Measurements from ENCODE around the gene BSDC1.

Gene BSDC1

GRCh38 chr1:32329931-32330466, 64.2 kb downstream of the BSDC1 start:
- peaks cover 37% of the 10 kb centered on the region for H3K79me2 ChIP-seq (ENCODE audit: insufficient read depth, low read length)
- no peaks in the 10 kb centered on the region for H3K9me3 ChIP-seq (ENCODE audit: insufficient read depth, low read length, severe bottlenecking)
- ATAC-seq (ENCODE audit: insufficient read depth, low read depth) (no peak), DNase-seq (no peak)
- H3K9ac ChIP-seq (ENCODE audit: low read depth, low read length): no peak overlapping the region
- peaks cover 20% of the 10 kb centered on the region for H3K4me1 ChIP-seq (ENCODE audit: insufficient read depth, low read length)
- H3K27me3 ChIP-seq (ENCODE audit: insufficient read depth, low read length, poor library complexity): no peaks in the 10 kb centered on the region
- TF ChIP-seq CTCF (IDR thresholded peaks at IDR 0.05; ENCODE audit: borderline replicate concordance, extremely low read depth, low read length, poor library complexity, severe bottlenecking) (no peak), EZH2 (IDR thresholded peaks at IDR 0.05; ENCODE audit: borderline replicate concordance, low read depth, low read length, severe bottlenecking) (no peak)
- peaks cover 97% of the 10 kb centered on the region for H3K36me3 ChIP-seq (ENCODE audit: insufficient read depth, low read length)
- peaks cover 50% of the 10 kb centered on the region for H4K20me1 ChIP-seq (ENCODE audit: insufficient read depth, low read length)
- H3K27ac ChIP-seq (ENCODE audit: low read length): no peak overlapping the region
- H3K4me2 ChIP-seq (ENCODE audit: insufficient read depth, low read length): no peak overlapping the region
- no peak overlapping the region for H3K4me3 ChIP-seq (ENCODE audit: low read depth in 1 of 2, low read length in 2 of 2)
- H2AFZ ChIP-seq (ENCODE audit: low read depth, low read length): no peak overlapping the region

GRCh38 chr1:32327204-32327603, 67.0 kb downstream of the BSDC1 start:
- H3K9me3 ChIP-seq (ENCODE audit: insufficient read depth, low read length, severe bottlenecking): no peaks in the 10 kb centered on the region
- H3K4me1 ChIP-seq (ENCODE audit: insufficient read depth, low read length): peaks cover 6% of the 10 kb centered on the region
- no peak overlapping the region for H3K4me3 ChIP-seq (ENCODE audit: low read depth in 1 of 2, low read length in 2 of 2)
- ATAC-seq (ENCODE audit: insufficient read depth, low read depth) (no peak), DNase-seq (no peak)
- H3K9ac ChIP-seq (ENCODE audit: low read depth, low read length): no peak overlapping the region
- TF ChIP-seq CTCF (IDR thresholded peaks at IDR 0.05; ENCODE audit: borderline replicate concordance, extremely low read depth, low read length, poor library complexity, severe bottlenecking): no peak
- TF ChIP-seq EZH2 (IDR thresholded peaks at IDR 0.05; ENCODE audit: borderline replicate concordance, low read depth, low read length, severe bottlenecking): no peak
- H3K4me2 ChIP-seq (ENCODE audit: insufficient read depth, low read length): no peak overlapping the region
- no peak overlapping the region for H3K27ac ChIP-seq (ENCODE audit: low read length)
- H2AFZ ChIP-seq (ENCODE audit: low read depth, low read length): no peak overlapping the region
- H3K79me2 ChIP-seq (ENCODE audit: insufficient read depth, low read length): peaks cover 29% of the 10 kb centered on the region
- peaks cover 97% of the 10 kb centered on the region for H3K36me3 ChIP-seq (ENCODE audit: insufficient read depth, low read length)
- peaks cover 24% of the 10 kb centered on the region; the same call in 1 of the 2 replicates for H4K20me1 ChIP-seq (ENCODE audit: insufficient read depth, low read length)
- no peaks in the 10 kb centered on the region for H3K27me3 ChIP-seq (ENCODE audit: insufficient read depth, low read length, poor library complexity)

- H2AFZ ChIP-seq (ENCODE audit: low read depth, low read length): no peak overlapping the region
- no peaks in the 10 kb centered on the region for H3K27me3 ChIP-seq (ENCODE audit: insufficient read depth, low read length, poor library complexity)
- TF ChIP-seq EZH2 (IDR thresholded peaks at IDR 0.05; ENCODE audit: borderline replicate concordance, low read depth, low read length, severe bottlenecking) (no peak), CTCF (IDR thresholded peaks at IDR 0.05; ENCODE audit: borderline replicate concordance, extremely low read depth, low read length, poor library complexity, severe bottlenecking) (no peak)
- H3K79me2 ChIP-seq (ENCODE audit: insufficient read depth, low read length): peaks cover 60% of the 10 kb centered on the region
- H3K36me3 ChIP-seq (ENCODE audit: insufficient read depth, low read length): peaks cover 91% of the 10 kb centered on the region
- H3K9me3 ChIP-seq (ENCODE audit: insufficient read depth, low read length, severe bottlenecking): no peaks in the 10 kb centered on the region
- ATAC-seq (ENCODE audit: insufficient read depth, low read depth) (peak; percentile 83), DNase-seq (peak; percentile 48)
- H3K27ac ChIP-seq (ENCODE audit: low read length): peak overlapping the region; percentile 74
- peak overlapping the region; percentile 29; the same call in 1 of the 2 replicates for H3K9ac ChIP-seq (ENCODE audit: low read depth, low read length)
- H3K4me1 ChIP-seq (ENCODE audit: insufficient read depth, low read length): peaks cover 26% of the 10 kb centered on the region
- 0 out of 2 replicates have a peak, but pooled peaks cover 2% of the 10 kb centered on the region for H4K20me1 ChIP-seq (ENCODE audit: insufficient read depth, low read length)
- 0 out of 4 replicates have a peak overlapping the region, but pooled peaks of 1 of the 2 experiments have one; percentile 12 for H3K4me3 ChIP-seq (ENCODE audit: low read depth in 1 of 2, low read length in 2 of 2)
- H3K4me2 ChIP-seq (ENCODE audit: insufficient read depth, low read length): peak overlapping the region; percentile 42
These were observed 72.4 kb downstream of the BSDC1 start for GRCh38 chr1:32321712-32322291.

Measured in DND-41 (cell line).